HepG2 (cell line): ENCODE results near the gene SIM1. TPM values are rescaled to one million over a fixed set of nuclear protein-coding genes. Genes with fewer than 3 reads are reported as not detected.

Experiments used
- ATAC-seq: fragments of 200-7000 bp; cut with Tn5 transposase; 3 replicates; pipeline ENCODE4 v1.9.1; 2020; ENCODE audit warnings: mild to moderate bottlenecking, moderate library complexity
- BruUV-seq: library from RNA; stranded (reverse); fragments of 400-500 nt; replicated peaks from 2 replicates; lab custom pipeline; 2021; lab: Mats Ljungman, UMichigan
- CTCF ChIA-PET: fragments of 300-600 bp; formaldehyde crosslinking; extraction: SDS; loops from one replicate; lab custom pipeline; 2021; ENCODE audit warnings: low total read pairs, inconsistent platforms, low intra/inter-chr PET ratio; lab: Yijun Ruan, JAX
- POLR2A ChIA-PET: fragments of 350-600 bp; sonication (Branson Sonifier 250); formaldehyde crosslinking; loops from one replicate; lab custom pipeline; 2020; ENCODE audit warnings: antibody characterized with exemption, inconsistent platforms; lab: Yijun Ruan, JAX
- DNase-seq: peaks from one replicate; pipeline ENCODE4 v3.0.0-alpha.2; 2015; ENCODE audit warnings: low spot score
- FAIRE-seq: peaks from 3 replicates; lab custom pipeline; 2011; peaks lifted over from hg19 to GRCh38; lab: Jason Lieb, UNC
- H2AFZ ChIP-seq: one replicate; pipeline ENCODE4 v1.6.1; 2011; ENCODE audit warnings: low read length, inconsistent platforms
- H3K27ac ChIP-seq: fragments of 300-600 bp; 3 replicates; pipeline ENCODE4 v1.8.0; 2011; ENCODE audit warnings: mixed run types, mild to moderate bottlenecking, mixed read lengths, low read length, inconsistent platforms; ENCODE audit not compliant: insufficient read depth; ENCODE audit errors: extremely low read length
- H3K27me3 ChIP-seq, 2 experiments: fragments of 200-600 bp in 1 of 2; 2 replicates in 1 of 2; 3 replicates in 1 of 2; pipeline versions ENCODE4 v1.6.0 to v1.8.0; 2011; ENCODE audit warnings: low read length in 2 of 2, mild to moderate bottlenecking in 2 of 2, moderate library complexity in 2 of 2, inconsistent platforms in 1 of 2; ENCODE audit not compliant: insufficient read depth in 2 of 2, control insufficient read depth in 1 of 2
- H3K36me3 ChIP-seq, 2 experiments: fragments of 200-600 bp in 1 of 2; replicated peaks in 1 of 2; 2 replicates in 1 of 2; 3 replicates in 1 of 2; pipeline versions ENCODE4 v1.5.1 to v1.8.0; 2011; ENCODE audit warnings: low read length in 2 of 2, inconsistent platforms in 1 of 2; ENCODE audit not compliant: insufficient read depth in 2 of 2, control insufficient read depth in 1 of 2
- H3K4me1 ChIP-seq: 2 replicates; pipeline ENCODE4 v1.5.1; 2012; ENCODE audit warnings: low read length, inconsistent platforms; ENCODE audit not compliant: insufficient read depth
- H3K4me2 ChIP-seq: 2 replicates; pipeline ENCODE4 v1.6.0; 2011; ENCODE audit warnings: low read depth, low read length, inconsistent platforms
- H3K4me3 ChIP-seq, 3 experiments: fragments of 200-600 bp in 1 of 3; sonication (generic), shearing (Covaris generic) in 1 of 3; replicated peaks in 1 of 3; 2 replicates each; pipeline ENCODE4 v1.5.1; 2011 to 2016; ENCODE audit warnings: low read length in 3 of 3, inconsistent platforms in 2 of 3, low read depth in 2 of 3, mild to moderate bottlenecking in 2 of 3, control low read depth in 1 of 3, mixed read lengths in 1 of 3; ENCODE audit not compliant: insufficient read depth in 1 of 3
- H3K79me2 ChIP-seq: one replicate; pipeline ENCODE4 v1.6.1; 2011; ENCODE audit warnings: low read length, inconsistent platforms; ENCODE audit not compliant: insufficient read depth
- H3K9ac ChIP-seq: 2 replicates; pipeline ENCODE4 v1.6.0; 2011; ENCODE audit warnings: mild to moderate bottlenecking, low read depth, low read length, inconsistent platforms; ENCODE audit not compliant: insufficient read depth
- H3K9me3 ChIP-seq: 2 replicates; pipeline ENCODE4 v1.5.1; 2012; ENCODE audit warnings: mild to moderate bottlenecking, low read length
- H4K20me1 ChIP-seq: 2 replicates; pipeline ENCODE4 v1.6.0; 2011; ENCODE audit warnings: inconsistent platforms, mild to moderate bottlenecking, low read length, moderate library complexity; ENCODE audit not compliant: insufficient read depth
- BORCS8-MEF2B ChIP-seq: sonication (generic); formaldehyde crosslinking; IDR thresholded peaks from 2 replicates; pipeline ENCODE4 v1.8.0; 2022; ENCODE audit warnings: mild to moderate bottlenecking, missing genetic modification reagents
- FOXP1 ChIP-seq, 2 experiments: fragments of 450-650 bp in 1 of 2; IDR thresholded peaks; 2 replicates each; pipeline ENCODE4 v1.6.1; 2017 to 2018; ENCODE audit warnings: antibody characterized with exemption in 1 of 2
- RBM39 ChIP-seq: fragments of 200-400 bp; formaldehyde crosslinking; IDR thresholded peaks from one replicate; pipeline ENCODE4 v1.6.1; 2018; ENCODE audit warnings: antibody characterized with exemption, mild to moderate bottlenecking, low read depth, low read length; ENCODE audit not compliant: poor library complexity, severe bottlenecking
- SOX5 ChIP-seq: IDR thresholded peaks from 2 replicates; pipeline ENCODE4 v1.6.1; 2016; ENCODE audit warnings: borderline replicate concordance
- ZBTB7A ChIP-seq: sonication (generic); formaldehyde crosslinking; IDR thresholded peaks from 2 replicates; pipeline ENCODE4 v1.8.0; 2022; ENCODE audit warnings: mild to moderate bottlenecking, missing genetic modification reagents
- ZNF160 ChIP-seq: sonication (generic); formaldehyde crosslinking; IDR thresholded peaks from 2 replicates; pipeline ENCODE4 v1.8.0; 2022; ENCODE audit warnings: mild to moderate bottlenecking, inconsistent platforms, missing genetic modification reagents
- ZNF232 ChIP-seq: sonication (generic); formaldehyde crosslinking; IDR thresholded peaks from 2 replicates; pipeline ENCODE4 v1.4.0; 2020; ENCODE audit warnings: missing genetic modification reagents, borderline replicate concordance
- ZNF264 ChIP-seq: sonication (generic); formaldehyde crosslinking; IDR thresholded peaks from 2 replicates; pipeline ENCODE4 v1.4.0; 2020; ENCODE audit warnings: missing genetic modification reagents
- ZNF281 ChIP-seq: sonication (generic); formaldehyde crosslinking; IDR thresholded peaks from 2 replicates; pipeline ENCODE4 v1.4.0; 2020; ENCODE audit warnings: missing genetic modification reagents, borderline replicate concordance
- ZNF33B ChIP-seq: sonication (generic); formaldehyde crosslinking; IDR thresholded peaks from 2 replicates; pipeline ENCODE4 v1.5.1; 2020; ENCODE audit warnings: mild to moderate bottlenecking, missing genetic modification reagents
- ZNF556 ChIP-seq: sonication (generic); formaldehyde crosslinking; IDR thresholded peaks from 2 replicates; pipeline ENCODE4 v1.4.0; 2020; ENCODE audit warnings: mild to moderate bottlenecking, missing genetic modification reagents, borderline replicate concordance
- ZNF772 ChIP-seq: sonication (generic); formaldehyde crosslinking; IDR thresholded peaks from 2 replicates; pipeline ENCODE4 v1.5.0; 2020; ENCODE audit warnings: mild to moderate bottlenecking, missing genetic modification reagents
- ZNF773 ChIP-seq: sonication (generic); formaldehyde crosslinking; IDR thresholded peaks from 2 replicates; pipeline ENCODE4 v1.4.0; 2020; ENCODE audit warnings: missing genetic modification reagents, borderline replicate concordance
- whole genome bisulfite sequencing: methylation state at CpG from one replicate; pipeline ENCODE4 v1.1.6; 2017; ENCODE audit warnings: low lambda C conversion rate; 5-methylcytosine and 5-hydroxymethylcytosine counted together
- in situ Hi-C: cut with HindIII; loops from 2 replicates; pipeline ENCODE4 v1.10.0; 2017; ENCODE audit warnings: low pct_unique_long_range_greater_than_20kb; ENCODE audit not compliant: extremely low pct_ligation_motif_present
- intact Hi-C: fragments of 100-400 bp; cut with micrococcal nuclease; formaldehyde crosslinking; loops from one replicate; pipeline ENCODE4 v1.10.0; 2022; ENCODE audit not compliant: unreplicated experiment
- polyA plus RNA-seq, 8 experiments: library from polyadenylated mRNA; depleted of rRNA in 3 of 8; stranded (reverse) in 7 of 8; unstranded in 1 of 8; fragments of >200 nt; fragmentation: Illumina TruSeq in 4 of 8; extraction: Trizol in 4 of 8; gene quantifications; 2 replicates each; pipeline versions ENCODE4 v1.2.1 to v1.2.3, GENCODE V29; 2011 to 2016; ENCODE audit warnings: low read depth in 4 of 8, missing spikeins in 1 of 8, mixed read lengths in 1 of 8; ENCODE audit not compliant: insufficient read depth in 1 of 8
- total RNA-seq, 5 experiments: library from RNA; depleted of rRNA; stranded (reverse); fragments of >200 nt; fragmentation: Illumina TruSeq; extraction: Trizol; gene quantifications; 2 replicates each; pipeline ENCODE4 v1.2.3, GENCODE V29; 2016; ENCODE audit warnings: low read depth in 1 of 5
- TF ChIP-seq, protein P1 (sequence below): sonication (generic); formaldehyde crosslinking; IDR thresholded peaks from 2 replicates; pipeline ENCODE4 v1.4.0; 2020; ENCODE audit warnings: missing genetic modification reagents, mild to moderate bottlenecking, borderline replicate concordance
- TF ChIP-seq, protein P2 (sequence below): sonication (generic); formaldehyde crosslinking; IDR thresholded peaks from 2 replicates; pipeline ENCODE4 v1.4.0; 2020; ENCODE audit warnings: missing genetic modification reagents, borderline replicate concordance
- TF ChIP-seq, protein P3 (sequence below): fragments of 450-650 bp; IDR thresholded peaks from 2 replicates; pipeline ENCODE4 v1.6.1; 2017

Gene SIM1
- total and polyA plus RNA-seq, 2 of the 13 experiments (the other 11 are each of a cell fraction or from before 2014, with no cell fraction given) = not detected

DNA sequence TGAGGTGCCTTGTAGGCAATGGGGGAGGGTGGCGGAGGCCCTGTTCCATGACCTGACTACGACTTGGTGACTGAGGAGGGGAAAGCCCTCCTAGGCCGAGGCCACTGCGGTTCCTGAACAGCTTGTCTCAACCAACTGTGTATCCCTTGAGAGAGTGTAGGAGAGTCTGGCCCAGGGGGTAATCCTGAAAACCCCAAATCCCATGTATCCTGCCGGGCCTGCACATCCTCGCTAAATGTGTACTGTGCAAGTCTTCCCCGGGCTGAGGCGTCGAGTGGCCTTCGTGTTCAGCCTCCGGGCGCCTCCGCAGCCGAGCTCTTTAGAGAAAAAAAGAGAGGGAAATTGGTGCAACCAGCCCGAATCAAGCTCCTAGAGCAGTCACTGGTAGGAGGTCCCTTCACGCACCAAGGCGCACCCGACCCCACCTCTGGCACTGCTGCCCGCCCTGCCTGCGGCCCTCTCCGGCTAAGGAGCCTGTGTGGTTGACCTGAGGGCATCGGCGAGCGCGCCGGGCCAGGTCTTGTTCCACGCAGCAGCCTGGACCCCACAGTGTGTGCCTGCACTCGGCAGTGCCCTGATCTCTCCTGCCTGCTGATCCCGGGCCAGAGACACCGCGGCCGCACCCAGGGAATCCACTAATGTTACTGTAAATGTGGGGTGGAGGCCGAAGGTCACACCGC, 7.3 kb downstream of the SIM1 start (continued):
- TF ChIP-seq, protein P1, sequence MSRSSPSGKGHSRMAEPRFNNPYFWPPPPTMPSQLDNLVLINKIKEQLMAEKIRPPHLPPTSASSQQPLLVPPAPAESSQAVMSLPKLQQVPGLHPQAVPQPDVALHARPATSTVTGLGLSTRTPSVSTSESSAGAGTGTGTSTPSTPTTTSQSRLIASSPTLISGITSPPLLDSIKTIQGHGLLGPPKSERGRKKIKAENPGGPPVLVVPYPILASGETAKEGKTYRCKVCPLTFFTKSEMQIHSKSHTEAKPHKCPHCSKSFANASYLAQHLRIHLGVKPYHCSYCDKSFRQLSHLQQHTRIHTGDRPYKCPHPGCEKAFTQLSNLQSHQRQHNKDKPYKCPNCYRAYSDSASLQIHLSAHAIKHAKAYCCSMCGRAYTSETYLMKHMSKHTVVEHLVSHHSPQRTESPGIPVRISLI (CRISPR knock-in tag) = no peak
- TF ChIP-seq, protein P2, sequence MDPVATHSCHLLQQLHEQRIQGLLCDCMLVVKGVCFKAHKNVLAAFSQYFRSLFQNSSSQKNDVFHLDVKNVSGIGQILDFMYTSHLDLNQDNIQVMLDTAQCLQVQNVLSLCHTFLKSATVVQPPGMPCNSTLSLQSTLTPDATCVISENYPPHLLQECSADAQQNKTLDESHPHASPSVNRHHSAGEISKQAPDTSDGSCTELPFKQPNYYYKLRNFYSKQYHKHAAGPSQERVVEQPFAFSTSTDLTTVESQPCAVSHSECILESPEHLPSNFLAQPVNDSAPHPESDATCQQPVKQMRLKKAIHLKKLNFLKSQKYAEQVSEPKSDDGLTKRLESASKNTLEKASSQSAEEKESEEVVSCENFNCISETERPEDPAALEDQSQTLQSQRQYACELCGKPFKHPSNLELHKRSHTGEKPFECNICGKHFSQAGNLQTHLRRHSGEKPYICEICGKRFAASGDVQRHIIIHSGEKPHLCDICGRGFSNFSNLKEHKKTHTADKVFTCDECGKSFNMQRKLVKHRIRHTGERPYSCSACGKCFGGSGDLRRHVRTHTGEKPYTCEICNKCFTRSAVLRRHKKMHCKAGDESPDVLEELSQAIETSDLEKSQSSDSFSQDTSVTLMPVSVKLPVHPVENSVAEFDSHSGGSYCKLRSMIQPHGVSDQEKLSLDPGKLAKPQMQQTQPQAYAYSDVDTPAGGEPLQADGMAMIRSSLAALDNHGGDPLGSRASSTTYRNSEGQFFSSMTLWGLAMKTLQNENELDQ = no peak
- TF ChIP-seq ZBTB7A = no peak
- no peak for TF ChIP-seq ZNF33B (CRISPR knock-in tag)
- no peak for TF ChIP-seq ZNF264 (CRISPR knock-in tag)
- TF ChIP-seq RBM39 = no peak
- TF ChIP-seq BORCS8-MEF2B (CRISPR knock-in tag) = no peak
- TF ChIP-seq ZNF160 (CRISPR knock-in tag) = no peak
- TF ChIP-seq, all 625 proteins: peak for 0

DNA sequence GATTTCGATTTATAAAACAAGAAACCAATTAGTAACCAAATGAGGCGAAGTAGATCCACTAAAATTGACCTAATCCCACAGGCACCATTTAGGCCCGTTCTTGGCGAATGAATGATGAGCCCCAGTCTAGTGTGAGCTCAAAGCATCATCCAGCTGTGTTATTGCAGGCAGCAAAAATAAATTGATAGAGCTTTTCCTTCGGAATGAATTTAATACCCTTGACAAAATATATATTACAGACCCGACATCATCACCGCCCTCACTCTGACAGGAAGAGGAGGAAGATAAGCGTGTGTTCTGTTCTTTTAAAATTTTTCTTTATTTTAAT, 7.8 kb downstream of the SIM1 start:
- H3K9ac ChIP-seq = no peak overlapping the region
- intact Hi-C loops (no loop called here), in situ Hi-C loops (no loop called here)
- DNase-seq (no peak), FAIRE-seq (no peak), ATAC-seq (no peak)
- no peak overlapping the region for H2AFZ ChIP-seq
- no peaks in the 10 kb centered on the region for H3K79me2 ChIP-seq
- POLR2A ChIA-PET = no interaction called here
- CTCF ChIA-PET = no interaction called here
- no peaks in the 10 kb centered on the region for H3K36me3 ChIP-seq
- H3K4me1 ChIP-seq = no peaks in the 10 kb centered on the region
- peaks cover 15 to 59% of the 10 kb centered on the region in 2 experiments for H3K27me3 ChIP-seq
- no peak overlapping the region for H3K4me3 ChIP-seq
- peaks cover 2% of the 10 kb centered on the region; the same call in 1 of the 2 replicates for H4K20me1 ChIP-seq
- 15% methylated on average over 8 of the region's 8 CpGs for WGBS
- TF ChIP-seq ZNF773 (CRISPR knock-in tag) = no peak
- TF ChIP-seq ZNF556 (CRISPR knock-in tag) = no peak
- no peak for TF ChIP-seq ZNF281 (CRISPR knock-in tag)
- TF ChIP-seq ZNF772 (CRISPR knock-in tag) = no peak
- TF ChIP-seq ZNF232 (CRISPR knock-in tag) = no peak
- TF ChIP-seq, protein P3, sequence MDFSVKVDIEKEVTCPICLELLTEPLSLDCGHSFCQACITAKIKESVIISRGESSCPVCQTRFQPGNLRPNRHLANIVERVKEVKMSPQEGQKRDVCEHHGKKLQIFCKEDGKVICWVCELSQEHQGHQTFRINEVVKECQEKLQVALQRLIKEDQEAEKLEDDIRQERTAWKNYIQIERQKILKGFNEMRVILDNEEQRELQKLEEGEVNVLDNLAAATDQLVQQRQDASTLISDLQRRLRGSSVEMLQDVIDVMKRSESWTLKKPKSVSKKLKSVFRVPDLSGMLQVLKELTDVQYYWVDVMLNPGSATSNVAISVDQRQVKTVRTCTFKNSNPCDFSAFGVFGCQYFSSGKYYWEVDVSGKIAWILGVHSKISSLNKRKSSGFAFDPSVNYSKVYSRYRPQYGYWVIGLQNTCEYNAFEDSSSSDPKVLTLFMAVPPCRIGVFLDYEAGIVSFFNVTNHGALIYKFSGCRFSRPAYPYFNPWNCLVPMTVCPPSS = no peak
- no peak for TF ChIP-seq FOXP1 (IDR thresholded peaks at IDR 0.05)
- no peak for TF ChIP-seq FOXP1 (CRISPR knock-in tag; IDR thresholded peaks at IDR 0.05)
- TF ChIP-seq SOX5 (CRISPR knock-in tag) = no peak
- H3K4me2 ChIP-seq = no peak overlapping the region
- no peaks in the 10 kb centered on the region for H3K9me3 ChIP-seq
- no TSS peak for BruUV-seq
- H3K27ac ChIP-seq = no peak overlapping the region
